Measurements from ENCODE around the gene SLC7A7. TPM values are rescaled to one million over a fixed set of nuclear protein-coding genes. Genes with fewer than 3 reads are reported as not detected.
A peak's percentile ranks its signal among the peaks of the same experiment; 100 is the strongest.

SLC7A7 gene
- total RNA-seq, 1 donor, result 4.3 TPM

GRCh38 chr14:22845821-22846625 is 30.8 kb upstream of the SLC7A7 start:
- Histone ChIP-seq H3K27ac (ENCODE audit: low read depth, low read length) (peak overlapping the region; percentile 93), H2AFZ (ENCODE audit: low read length) (no peak overlapping the region), H3K36me3 (ENCODE audit: insufficient read depth, low read length) (peaks cover 62% of the 10 kb centered on the region), H3K9me3 (ENCODE audit: low read depth, low read length) (no peaks in the 10 kb centered on the region), H3K27me3 (ENCODE audit: insufficient read depth, low read length) (no peaks in the 10 kb centered on the region), H4K20me1 (ENCODE audit: insufficient read depth, low read length) (peaks cover 10% of the 10 kb centered on the region), H3K4me1 (ENCODE audit: insufficient read depth, low read length) (peaks cover 59% of the 10 kb centered on the region), H3K4me3 (ENCODE audit: insufficient read depth, low read length) (no peak overlapping the region), H3K79me2 (ENCODE audit: insufficient read depth, low read length) (peaks cover 59% of the 10 kb centered on the region), H3K4me2 (ENCODE audit: insufficient read depth, low read length) (peak overlapping the region; percentile 38)
- peak; percentile 79 for DNase-seq (ENCODE audit: insufficient read length, low spot score, missing footprints)
- TF ChIP-seq CTCF (IDR thresholded peaks at IDR 0.05; ENCODE audit: extremely low read depth, low read depth, low read length), result no peak

GRCh38 chr14:22845103-22845394 is 29.8 kb upstream of the SLC7A7 start:
- Histone ChIP-seq H3K36me3 (ENCODE audit: insufficient read depth, low read length) (peaks cover 67% of the 10 kb centered on the region), H3K4me1 (ENCODE audit: insufficient read depth, low read length) (peaks cover 50% of the 10 kb centered on the region), H3K79me2 (ENCODE audit: insufficient read depth, low read length) (peaks cover 69% of the 10 kb centered on the region)

GRCh38 chr14:22844221-22845102 is 29.2 kb upstream of the SLC7A7 start:
- no peaks in the 10 kb centered on the region for H3K27me3 ChIP-seq (ENCODE audit: insufficient read depth, low read length)
- H2AFZ ChIP-seq (ENCODE audit: low read length), result no peak overlapping the region
- no peak overlapping the region for H3K4me3 ChIP-seq (ENCODE audit: insufficient read depth, low read length)
- TF ChIP-seq CTCF (IDR thresholded peaks at IDR 0.05; ENCODE audit: extremely low read depth, low read depth, low read length), result no peak
- peaks cover 74% of the 10 kb centered on the region for H3K79me2 ChIP-seq (ENCODE audit: insufficient read depth, low read length)
- H3K4me2 ChIP-seq (ENCODE audit: insufficient read depth, low read length), result no peak overlapping the region
- H3K36me3 ChIP-seq (ENCODE audit: insufficient read depth, low read length), result peaks cover 63% of the 10 kb centered on the region
- H3K9me3 ChIP-seq (ENCODE audit: low read depth, low read length), result no peaks in the 10 kb centered on the region
- H3K27ac ChIP-seq (ENCODE audit: low read depth, low read length), result peak overlapping the region; percentile 6
- H4K20me1 ChIP-seq (ENCODE audit: insufficient read depth, low read length), result peaks cover 14% of the 10 kb centered on the region
- DNase-seq (ENCODE audit: insufficient read length, low spot score, missing footprints), result peak; percentile 44
- H3K4me1 ChIP-seq (ENCODE audit: insufficient read depth, low read length), result peaks cover 49% of the 10 kb centered on the region

More at GRCh38 chr14:22845103-22845394, 29.8 kb upstream of the SLC7A7 start:
- no peak for TF ChIP-seq CTCF (IDR thresholded peaks at IDR 0.05; ENCODE audit: extremely low read depth, low read depth, low read length)
- no peaks in the 10 kb centered on the region for H3K9me3 ChIP-seq (ENCODE audit: low read depth, low read length)
- peaks cover 12% of the 10 kb centered on the region for H4K20me1 ChIP-seq (ENCODE audit: insufficient read depth, low read length)
- no peak overlapping the region for H2AFZ ChIP-seq (ENCODE audit: low read length)
- H3K4me2 ChIP-seq (ENCODE audit: insufficient read depth, low read length), result no peak overlapping the region
- peak; percentile 50 for DNase-seq (ENCODE audit: insufficient read length, low spot score, missing footprints)
- H3K27me3 ChIP-seq (ENCODE audit: insufficient read depth, low read length), result no peaks in the 10 kb centered on the region
- H3K27ac ChIP-seq (ENCODE audit: low read depth, low read length), result peak overlapping the region; percentile 93
- no peak overlapping the region for H3K4me3 ChIP-seq (ENCODE audit: insufficient read depth, low read length)

Measured in osteoblast (primary cell).